ENCODE measurements around the gene P2RY6. TPM values are rescaled to one million over a fixed set of nuclear protein-coding genes. Genes with fewer than 3 reads are reported as not detected.

Gene P2RY6
- total and polyA plus RNA-seq, 10 of the 15 experiments (the other 5 are each of a cell fraction or from before 2014, with no cell fraction given): 0.05 to 0.90 (median 0.22) TPM; not detected in 4

- no peak for TF ChIP-seq WRNIP1 (IDR thresholded peaks at IDR 0.05; ENCODE audit: borderline replicate concordance, low read depth, low read length)
- no peak for TF ChIP-seq JUND (IDR thresholded peaks at IDR 0.05; ENCODE audit: low read depth, low read length)
- TF ChIP-seq POLR2AphosphoS5 (IDR thresholded peaks at IDR 0.05; ENCODE audit: low read length): no peak
- no peak for TF ChIP-seq RCOR1 (conservative IDR thresholded peaks at IDR 0.05; ENCODE audit: low read depth, low read length)
- TF ChIP-seq, protein P1, sequence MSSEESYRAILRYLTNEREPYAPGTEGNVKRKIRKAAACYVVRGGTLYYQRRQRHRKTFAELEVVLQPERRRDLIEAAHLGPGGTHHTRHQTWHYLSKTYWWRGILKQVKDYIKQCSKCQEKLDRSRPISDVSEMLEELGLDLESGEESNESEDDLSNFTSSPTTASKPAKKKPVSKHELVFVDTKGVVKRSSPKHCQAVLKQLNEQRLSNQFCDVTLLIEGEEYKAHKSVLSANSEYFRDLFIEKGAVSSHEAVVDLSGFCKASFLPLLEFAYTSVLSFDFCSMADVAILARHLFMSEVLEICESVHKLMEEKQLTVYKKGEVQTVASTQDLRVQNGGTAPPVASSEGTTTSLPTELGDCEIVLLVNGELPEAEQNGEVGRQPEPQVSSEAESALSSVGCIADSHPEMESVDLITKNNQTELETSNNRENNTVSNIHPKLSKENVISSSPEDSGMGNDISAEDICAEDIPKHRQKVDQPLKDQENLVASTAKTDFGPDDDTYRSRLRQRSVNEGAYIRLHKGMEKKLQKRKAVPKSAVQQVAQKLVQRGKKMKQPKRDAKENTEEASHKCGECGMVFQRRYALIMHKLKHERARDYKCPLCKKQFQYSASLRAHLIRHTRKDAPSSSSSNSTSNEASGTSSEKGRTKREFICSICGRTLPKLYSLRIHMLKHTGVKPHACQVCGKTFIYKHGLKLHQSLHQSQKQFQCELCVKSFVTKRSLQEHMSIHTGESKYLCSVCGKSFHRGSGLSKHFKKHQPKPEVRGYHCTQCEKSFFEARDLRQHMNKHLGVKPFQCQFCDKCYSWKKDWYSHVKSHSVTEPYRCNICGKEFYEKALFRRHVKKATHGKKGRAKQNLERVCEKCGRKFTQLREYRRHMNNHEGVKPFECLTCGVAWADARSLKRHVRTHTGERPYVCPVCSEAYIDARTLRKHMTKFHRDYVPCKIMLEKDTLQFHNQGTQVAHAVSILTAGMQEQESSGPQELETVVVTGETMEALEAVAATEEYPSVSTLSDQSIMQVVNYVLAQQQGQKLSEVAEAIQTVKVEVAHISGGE (CRISPR knock-in tag; IDR thresholded peaks at IDR 0.05): no peak
- TF ChIP-seq MEF2A (IDR thresholded peaks at IDR 0.05; ENCODE audit: insufficient read depth, low read depth, low read length): no peak
- no peak for TF ChIP-seq STAT3 (IDR thresholded peaks at IDR 0.05; ENCODE audit: low read depth, low read length)
- TF ChIP-seq ZNF24 (IDR thresholded peaks at IDR 0.05): no peak
- peak in 1 of 2 experiments; percentile 70; a peak in 2 of 4 replicates for TF ChIP-seq EP300 (IDR thresholded peaks at IDR 0.05; ENCODE audit: borderline replicate concordance in 1 of 2, control insufficient read depth in 1 of 2, low read depth in 2 of 2, low read length in 2 of 2)
- TF ChIP-seq SMAD1 (IDR thresholded peaks at IDR 0.05; ENCODE audit: low read depth, partially characterized antibody): no peak
- TF ChIP-seq CEBPZ (IDR thresholded peaks at IDR 0.05; ENCODE audit: low read depth, low read length): no peak
- no peak for TF ChIP-seq SREBF2 (IDR thresholded peaks at IDR 0.05; ENCODE audit: low read length)
- peak; percentile 28; the same call in 1 of the 2 replicates for TF ChIP-seq ATF7 (IDR thresholded peaks at IDR 0.05; ENCODE audit: low read depth)
- TF ChIP-seq TBL1XR1 (IDR thresholded peaks at IDR 0.05; ENCODE audit: low read depth, low read length): no peak
- no peak for TF ChIP-seq NBN (IDR thresholded peaks at IDR 0.05)
- no peak for TF ChIP-seq RB1 (IDR thresholded peaks at IDR 0.05; ENCODE audit: borderline replicate concordance)
- no peak for TF ChIP-seq MXI1 (IDR thresholded peaks at IDR 0.05; ENCODE audit: low read depth, low read length)
- no peak for TF ChIP-seq ZNF384 (IDR thresholded peaks at IDR 0.05; ENCODE audit: borderline replicate concordance, low read depth, low read length)
- TF ChIP-seq RAD21 (IDR thresholded peaks at IDR 0.05; ENCODE audit: insufficient read depth, low read depth, low read length): no peak
- no peak for TF ChIP-seq YY1 (IDR thresholded peaks at IDR 0.05; ENCODE audit: low read depth, low read length)
- TF ChIP-seq SREBF1 (IDR thresholded peaks at IDR 0.05; ENCODE audit: low read length): no peak
Observed at GRCh38 chr11:73322382-73323306, 50.5 kb downstream of the P2RY6 start (continued).
